ENCODE results near the gene SCAMP2.

Gene SCAMP2

DNA sequence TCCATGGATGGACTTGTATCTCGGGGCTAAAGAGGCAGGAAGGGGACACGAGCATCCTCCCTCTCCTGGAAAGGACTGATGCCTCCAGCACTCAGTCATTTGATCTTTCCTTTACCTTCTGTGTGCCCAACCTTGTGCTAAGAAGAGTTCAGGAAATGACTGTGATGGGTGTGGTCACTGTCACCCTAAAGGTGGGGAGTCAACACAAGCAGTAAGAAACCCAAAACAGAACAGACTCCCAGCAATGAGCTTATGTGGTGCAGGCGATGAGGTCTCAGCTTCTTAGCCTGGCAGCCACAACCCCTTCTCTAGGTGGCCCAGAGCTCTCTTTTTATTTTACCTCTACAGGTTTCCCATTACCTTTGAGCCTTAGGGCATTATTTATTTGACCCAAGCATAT lies 20.5 kb upstream of the SCAMP2 start:
- Histone ChIP-seq H3K4me2 (ENCODE audit: low read depth, low read length) (peak overlapping the region; percentile 36), H4K20me1 (ENCODE audit: insufficient read depth, low read length) (no peaks in the 10 kb centered on the region), H3K9me3 (replicated peaks; ENCODE audit: insufficient read depth, low read length) (no peaks in the 10 kb centered on the region), H3K27me3 (replicated peaks; ENCODE audit: insufficient read depth, low read length) (no peaks in the 10 kb centered on the region), H3K36me3 (replicated peaks; ENCODE audit: insufficient read depth, low read length) (no peaks in the 10 kb centered on the region), H3K4me3 (ENCODE audit: low read length) (no peak overlapping the region), H3K9ac (ENCODE audit: low read length) (no peak overlapping the region), H3K9me2 (replicated peaks; ENCODE audit: insufficient read depth, low read length) (no peaks in the 10 kb centered on the region), H2AFZ (ENCODE audit: low read length) (no peak overlapping the region), H3F3A (ENCODE audit: insufficient read depth, low read length) (no peaks in the 10 kb centered on the region), H3K27ac (ENCODE audit: low read length) (peak overlapping the region; percentile 53; the same call in 1 of the 2 replicates), H3K4me1 (ENCODE audit: low read length) (peaks cover 26% of the 10 kb centered on the region), H3K79me2 (ENCODE audit: low read length) (peaks cover 9% of the 10 kb centered on the region; the same call in 1 of the 2 replicates)
- no peak for TF ChIP-seq EZH2phosphoT487 (IDR thresholded peaks at IDR 0.05; ENCODE audit: low read length)
- TF ChIP-seq CTCF (IDR thresholded peaks at IDR 0.05; ENCODE audit: low read length) = no peak
- DNase-seq = peak; percentile 17

DNA sequence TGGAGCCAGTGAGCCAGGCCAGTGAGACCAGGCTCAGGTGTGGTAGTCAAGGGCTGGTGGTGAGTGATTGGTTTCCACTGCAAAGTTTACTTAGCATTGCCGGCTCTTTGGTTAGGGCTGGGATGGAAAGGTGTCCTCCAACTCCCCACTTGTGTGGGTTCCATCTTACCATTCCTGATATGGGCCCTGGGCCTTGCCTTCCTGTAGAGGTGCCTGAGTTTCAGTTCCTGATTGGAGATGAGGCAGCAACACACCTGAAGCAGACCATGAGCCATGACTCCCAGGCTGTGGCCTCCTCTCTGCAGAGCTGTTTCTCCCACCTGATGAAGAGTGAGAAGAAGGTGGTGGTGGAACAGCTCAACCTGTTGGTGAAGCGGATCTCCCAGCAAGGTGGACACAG lies 19.8 kb upstream of the SCAMP2 start:
- no peaks in the 10 kb centered on the region for H3K9me3 ChIP-seq (replicated peaks; ENCODE audit: insufficient read depth, low read length)
- no peak overlapping the region for H2AFZ ChIP-seq (ENCODE audit: low read length)
- H3K9me2 ChIP-seq (replicated peaks; ENCODE audit: insufficient read depth, low read length) = no peaks in the 10 kb centered on the region
- H4K20me1 ChIP-seq (ENCODE audit: insufficient read depth, low read length) = no peaks in the 10 kb centered on the region
- H3K27me3 ChIP-seq (replicated peaks; ENCODE audit: insufficient read depth, low read length) = no peaks in the 10 kb centered on the region
- H3K79me2 ChIP-seq (ENCODE audit: low read length) = peaks cover 9% of the 10 kb centered on the region; the same call in 1 of the 2 replicates
- H3K4me3 ChIP-seq (ENCODE audit: low read length) = no peak overlapping the region
- H3K27ac ChIP-seq (ENCODE audit: low read length) = peak overlapping the region; percentile 53; the same call in 1 of the 2 replicates
- no peak overlapping the region for H3K9ac ChIP-seq (ENCODE audit: low read length)
- no peak for DNase-seq
- TF ChIP-seq EZH2phosphoT487 (IDR thresholded peaks at IDR 0.05; ENCODE audit: low read length) (no peak), CTCF (IDR thresholded peaks at IDR 0.05; ENCODE audit: low read length) (no peak), EZH2 (optimal IDR thresholded peaks at IDR 0.05; ENCODE audit: low read depth, low read length) (no peak)
- no peaks in the 10 kb centered on the region for H3F3A ChIP-seq (ENCODE audit: insufficient read depth, low read length)
- no peaks in the 10 kb centered on the region for H3K36me3 ChIP-seq (replicated peaks; ENCODE audit: insufficient read depth, low read length)
- H3K4me1 ChIP-seq (ENCODE audit: low read length) = peaks cover 26% of the 10 kb centered on the region
- no peak overlapping the region for H3K4me2 ChIP-seq (ENCODE audit: low read depth, low read length)

- Histone ChIP-seq H3K9me3 (replicated peaks; ENCODE audit: insufficient read depth, low read length) (no peaks in the 10 kb centered on the region), H4K20me1 (ENCODE audit: insufficient read depth, low read length) (no peaks in the 10 kb centered on the region), H3K4me2 (ENCODE audit: low read depth, low read length) (no peak overlapping the region), H3K9me2 (replicated peaks; ENCODE audit: insufficient read depth, low read length) (no peaks in the 10 kb centered on the region), H3K4me1 (ENCODE audit: low read length) (peaks cover 26% of the 10 kb centered on the region), H3K9ac (ENCODE audit: low read length) (no peak overlapping the region), H3F3A (ENCODE audit: insufficient read depth, low read length) (no peaks in the 10 kb centered on the region), H2AFZ (ENCODE audit: low read length) (no peak overlapping the region), H3K27ac (ENCODE audit: low read length) (peak overlapping the region; percentile 53; the same call in 1 of the 2 replicates), H3K27me3 (replicated peaks; ENCODE audit: insufficient read depth, low read length) (no peaks in the 10 kb centered on the region), H3K79me2 (ENCODE audit: low read length) (peaks cover 9% of the 10 kb centered on the region; the same call in 1 of the 2 replicates), H3K36me3 (replicated peaks; ENCODE audit: insufficient read depth, low read length) (no peaks in the 10 kb centered on the region), H3K4me3 (ENCODE audit: low read length) (no peak overlapping the region)
- no peak for TF ChIP-seq CTCF (IDR thresholded peaks at IDR 0.05; ENCODE audit: low read length)
- TF ChIP-seq EZH2 (optimal IDR thresholded peaks at IDR 0.05; ENCODE audit: low read depth, low read length) = no peak
- no peak for TF ChIP-seq EZH2phosphoT487 (IDR thresholded peaks at IDR 0.05; ENCODE audit: low read length)
- no peak for DNase-seq
These were observed 19.1 kb upstream of the SCAMP2 start for GRCh38 chr15:74892313-74892712.

Measured in MM.1S (cell line).